Measurements from ENCODE around the gene HMG20B.
A peak's percentile ranks its signal among the peaks of the same experiment; 100 is the strongest.

The HMG20B gene

DNA sequence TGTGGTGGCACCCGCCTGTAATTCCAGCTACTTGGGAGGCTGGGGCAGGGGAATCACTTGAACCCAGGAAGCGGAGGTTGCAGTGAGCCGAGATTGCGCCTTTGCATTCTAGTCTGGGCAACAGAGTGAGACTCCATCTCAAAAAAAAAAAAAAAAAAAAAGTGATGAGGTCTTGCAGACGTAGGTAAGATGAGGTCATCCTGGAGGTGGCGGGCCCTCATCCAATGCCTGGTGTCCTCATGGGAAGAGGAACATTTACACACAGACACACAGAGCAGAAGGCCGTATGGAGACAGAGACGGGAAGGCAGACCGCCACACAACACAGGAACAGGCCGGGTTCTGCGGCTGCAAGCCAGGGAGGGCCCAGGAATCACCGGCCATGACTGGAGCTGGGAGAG is 49.5 kb downstream of the HMG20B start:
- DNase-seq = no peak

DNA sequence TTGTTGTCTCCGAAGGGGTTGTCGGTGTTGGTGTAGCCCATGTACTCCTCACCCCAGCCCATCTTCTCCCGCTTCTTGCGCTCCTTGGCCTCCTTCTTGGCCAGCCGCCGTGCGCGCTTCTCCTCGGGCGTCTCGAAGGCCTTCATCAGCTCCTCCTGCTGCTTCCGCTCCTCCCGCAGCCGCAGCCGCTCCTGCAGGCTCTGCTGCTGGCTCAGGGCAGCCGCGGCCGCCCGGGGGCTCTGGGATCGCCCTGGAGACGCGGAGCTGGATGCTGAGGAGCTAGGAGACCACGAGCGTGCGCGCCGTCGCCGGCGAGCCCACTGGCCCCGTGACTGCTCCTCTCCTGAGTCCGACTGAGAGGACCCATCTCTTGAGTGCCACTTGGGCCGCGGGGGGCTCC is 51.0 kb downstream of the HMG20B start:
- DNase-seq = no peak

DNA sequence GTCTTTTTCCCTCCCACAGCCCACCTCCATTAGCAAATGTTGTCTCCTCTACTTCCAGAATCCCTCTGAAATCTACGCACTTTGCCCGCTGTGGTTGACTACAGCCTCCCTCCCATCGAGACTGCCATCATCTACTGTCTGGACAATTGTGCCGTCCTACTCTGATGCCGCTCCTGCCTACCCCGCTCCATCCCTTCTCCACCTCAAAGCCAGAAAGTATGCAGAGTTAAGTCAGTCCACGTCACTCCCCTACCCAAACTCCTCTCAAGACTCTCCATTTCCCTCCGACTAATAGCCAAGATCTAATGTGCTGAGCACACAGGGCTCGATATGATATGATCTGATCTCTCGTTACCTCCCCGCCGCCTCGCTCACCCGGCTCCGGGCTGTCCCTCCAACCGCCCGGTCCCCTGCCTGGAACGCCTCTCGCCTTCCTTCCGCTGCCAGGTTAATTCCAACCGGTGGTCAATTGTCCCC is 53.3 kb downstream of the HMG20B start:
- no peak for DNase-seq

DNA sequence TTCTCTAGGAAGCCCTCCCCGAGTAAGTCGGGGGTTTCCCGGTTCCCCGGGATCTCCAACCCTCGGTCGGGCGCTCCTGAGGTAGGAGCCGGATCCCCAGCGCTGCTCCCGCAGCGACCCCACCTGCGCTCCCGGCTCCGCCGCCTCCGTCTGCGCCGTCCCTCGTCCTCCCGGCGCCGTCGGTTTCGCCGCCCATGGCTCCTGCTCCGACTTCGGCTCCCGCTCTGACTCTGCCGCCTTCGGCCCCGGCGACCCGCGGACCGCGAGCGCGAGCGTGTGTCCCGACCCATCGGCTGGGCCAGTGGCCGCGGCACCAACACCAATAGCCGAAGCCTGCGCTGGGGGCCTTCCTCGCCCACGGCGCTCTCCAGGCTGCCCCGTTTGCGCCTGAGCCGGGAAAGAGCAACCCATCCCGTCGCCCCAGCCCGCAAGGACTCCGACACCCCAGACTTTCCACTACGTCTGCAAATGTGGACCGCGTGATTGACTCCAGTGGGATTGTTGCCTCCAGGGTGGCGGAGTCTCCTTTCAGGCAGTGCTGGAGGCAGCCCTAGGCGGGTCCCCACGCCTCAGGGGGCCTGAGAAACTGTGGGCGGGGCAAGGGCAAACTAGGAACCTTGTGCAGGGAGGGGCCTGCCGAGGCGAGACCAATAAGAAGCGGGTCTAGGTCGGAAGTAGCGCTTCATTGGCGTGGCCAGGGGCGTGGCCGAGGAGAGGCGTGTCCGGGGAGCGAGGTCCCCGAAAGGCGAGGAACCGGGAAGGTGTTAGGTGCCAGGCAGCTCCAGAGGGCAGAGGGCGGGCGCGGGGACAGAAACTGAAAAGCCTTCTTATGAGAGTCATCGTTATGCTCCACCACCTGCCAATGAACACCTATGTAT is 54.0 kb downstream of the HMG20B start, which contains the start of gene CACTIN:
Gene CACTIN, minus strand, starts transcription at position 318 of the 878 bp plus-strand sequence. Its CDS starts 28 bp downstream, at position 290.
- DNase-seq = peak; percentile 99 to 100

DNA sequence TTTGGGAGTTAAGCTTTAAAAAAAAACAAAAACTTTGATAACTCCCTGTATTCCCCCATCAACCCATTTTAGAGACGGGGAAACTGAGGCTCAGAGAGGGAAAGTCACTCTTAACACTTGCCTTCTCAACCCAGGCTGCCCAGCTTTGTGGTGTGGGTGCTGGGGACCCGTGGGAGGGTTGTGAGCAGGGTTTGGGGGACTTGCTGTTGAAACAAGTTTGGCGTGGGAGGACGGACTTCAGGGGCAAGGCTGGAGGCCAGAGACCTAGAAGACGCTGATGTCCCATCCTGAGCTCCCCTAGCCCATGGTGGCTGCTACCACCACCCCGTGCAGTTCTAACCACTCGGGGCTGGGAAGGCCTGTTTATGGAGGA is 54.6 kb downstream of the HMG20B start:
- no peak for DNase-seq

Data from activated T-cell treated with anti-CD3 and anti-CD28 coated beads, Interleukin-2, amount 50 U/mL, for 48 hours (primary cell).